ENCODE results near the gene SYT12. TPM values are rescaled to one million over a fixed set of nuclear protein-coding genes. Genes with fewer than 3 reads are reported as not detected.

Gene SYT12
- total and polyA plus RNA-seq, 2 of the 13 experiments (the other 11 are each of a cell fraction or from before 2014, with no cell fraction given) = 0.01 to 0.02 TPM

GRCh38 chr11:67056267-67057204, 33.6 kb downstream of the SYT12 start, which contains the start of gene RHOD (continued):
- no peak for TF ChIP-seq ZNF580 (CRISPR knock-in tag; IDR thresholded peaks at IDR 0.05; ENCODE audit: borderline replicate concordance, low read depth)
- no peak for TF ChIP-seq CEBPG (CRISPR knock-in tag; IDR thresholded peaks at IDR 0.05)
- TF ChIP-seq ZBTB7A (CRISPR knock-in tag; IDR thresholded peaks at IDR 0.05) = 0 out of 2 replicates have a peak, but pooled peaks have one; percentile 37
- TF ChIP-seq ZNF564 (CRISPR knock-in tag; IDR thresholded peaks at IDR 0.05) = 0 out of 2 replicates have a peak, but pooled peaks have one; percentile 46
- no peak for TF ChIP-seq ZNF281 (CRISPR knock-in tag; IDR thresholded peaks at IDR 0.05; ENCODE audit: borderline replicate concordance)
- TF ChIP-seq ZSCAN20 (CRISPR knock-in tag; IDR thresholded peaks at IDR 0.05; ENCODE audit: borderline replicate concordance) = 0 out of 2 replicates have a peak, but pooled peaks have one; percentile 52
- peak; percentile 79; the same call in 1 of the 2 replicates for TF ChIP-seq ZNF563 (CRISPR knock-in tag; IDR thresholded peaks at IDR 0.05)
- no peak for TF ChIP-seq ZMYM3 (CRISPR knock-in tag; IDR thresholded peaks at IDR 0.05)
- no peak; the same call in 1 of the 2 replicates for TF ChIP-seq GLI4 (CRISPR knock-in tag; IDR thresholded peaks at IDR 0.05; ENCODE audit: borderline replicate concordance)
- peak; percentile 32 for TF ChIP-seq UBTF (CRISPR knock-in tag; IDR thresholded peaks at IDR 0.05)
- peak; percentile 34; the same call in 1 of the 2 replicates for TF ChIP-seq ZFP90 (CRISPR knock-in tag; IDR thresholded peaks at IDR 0.05; ENCODE audit: borderline replicate concordance)
- TF ChIP-seq NFE2L1 (CRISPR knock-in tag; IDR thresholded peaks at IDR 0.05; ENCODE audit: borderline replicate concordance) = no peak
- 0 out of 2 replicates have a peak, but pooled peaks have one; percentile 39 for TF ChIP-seq MYPOP (CRISPR knock-in tag; IDR thresholded peaks at IDR 0.05)
- TF ChIP-seq HOXA3 (CRISPR knock-in tag; IDR thresholded peaks at IDR 0.05) = peak; percentile 49; the same call in 1 of the 2 replicates
- peak; percentile 36; the same call in 1 of the 2 replicates for TF ChIP-seq MED1 (CRISPR knock-in tag; IDR thresholded peaks at IDR 0.05)
- peak; percentile 71; the same call in 1 of the 2 replicates for TF ChIP-seq ZNF800 (CRISPR knock-in tag; IDR thresholded peaks at IDR 0.05)
- 0 out of 2 replicates have a peak, but pooled peaks have one; percentile 11 for TF ChIP-seq ZNF296 (CRISPR knock-in tag; conservative IDR thresholded peaks at IDR 0.05)
- no peak for TF ChIP-seq NFYC (CRISPR knock-in tag; IDR thresholded peaks at IDR 0.05)
- no peak for TF ChIP-seq SIN3B (IDR thresholded peaks at IDR 0.05; ENCODE audit: low read length)

All from HepG2 (cell line).